ENCODE measurements around the gene DDX59.
"Not testable (repeated sequence)": the region's sequence is repeated elsewhere in the genome, so short reads cannot be mapped to it uniquely, and the experiment has no call there.

DDX59 gene

DNA sequence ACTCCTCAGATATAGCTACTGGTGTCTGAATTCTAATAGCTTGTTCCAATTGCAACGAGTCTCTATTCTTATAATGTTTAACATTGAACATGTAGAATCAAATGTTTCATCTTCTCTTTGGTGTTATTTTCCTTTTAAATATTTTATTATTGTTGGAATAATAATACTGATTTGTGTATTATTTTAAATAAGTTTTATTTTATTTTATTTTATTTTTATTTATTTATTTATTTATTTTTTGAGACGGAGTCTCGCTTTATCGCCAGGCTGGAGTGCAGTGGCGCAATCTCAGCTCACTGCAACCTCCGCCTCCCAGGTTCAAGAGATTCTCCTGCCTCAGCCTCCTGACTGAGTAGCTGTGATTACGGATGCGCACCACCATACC lies 39.2 kb downstream of the DDX59 start:
- DNase-seq, result not testable (repeated sequence)

DNA sequence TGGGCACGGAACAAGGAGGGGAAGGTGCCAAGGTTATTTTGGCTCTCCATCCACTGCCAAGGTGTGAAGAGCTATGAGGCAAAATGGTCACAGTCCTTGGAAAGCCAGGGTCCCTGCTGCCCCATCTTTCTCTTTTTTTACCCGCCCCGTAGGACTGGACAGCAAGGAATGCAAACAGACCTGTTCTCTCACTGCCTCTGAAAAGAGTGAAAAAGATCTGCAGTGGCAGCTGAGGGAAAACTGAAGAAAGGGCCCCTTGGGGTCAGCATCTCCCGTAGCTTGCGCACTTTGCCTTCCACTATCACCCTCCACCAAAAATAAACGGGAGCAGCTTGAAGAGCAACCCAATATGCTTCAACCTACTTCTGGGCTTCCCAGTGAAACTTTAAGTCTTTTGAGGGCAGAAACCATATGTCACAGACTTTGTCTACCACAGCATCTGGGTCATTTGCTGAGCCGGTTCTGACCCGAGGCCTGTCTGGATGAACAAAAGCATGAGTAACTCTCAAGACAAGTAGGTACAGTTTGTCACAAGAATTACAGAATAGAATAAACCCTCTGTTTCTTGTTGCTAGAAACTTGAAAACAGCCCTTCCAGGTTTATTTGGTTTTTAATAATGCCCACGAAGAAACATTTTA lies 39.7 kb downstream of the DDX59 start:
- DNase-seq, result no peak

DNA sequence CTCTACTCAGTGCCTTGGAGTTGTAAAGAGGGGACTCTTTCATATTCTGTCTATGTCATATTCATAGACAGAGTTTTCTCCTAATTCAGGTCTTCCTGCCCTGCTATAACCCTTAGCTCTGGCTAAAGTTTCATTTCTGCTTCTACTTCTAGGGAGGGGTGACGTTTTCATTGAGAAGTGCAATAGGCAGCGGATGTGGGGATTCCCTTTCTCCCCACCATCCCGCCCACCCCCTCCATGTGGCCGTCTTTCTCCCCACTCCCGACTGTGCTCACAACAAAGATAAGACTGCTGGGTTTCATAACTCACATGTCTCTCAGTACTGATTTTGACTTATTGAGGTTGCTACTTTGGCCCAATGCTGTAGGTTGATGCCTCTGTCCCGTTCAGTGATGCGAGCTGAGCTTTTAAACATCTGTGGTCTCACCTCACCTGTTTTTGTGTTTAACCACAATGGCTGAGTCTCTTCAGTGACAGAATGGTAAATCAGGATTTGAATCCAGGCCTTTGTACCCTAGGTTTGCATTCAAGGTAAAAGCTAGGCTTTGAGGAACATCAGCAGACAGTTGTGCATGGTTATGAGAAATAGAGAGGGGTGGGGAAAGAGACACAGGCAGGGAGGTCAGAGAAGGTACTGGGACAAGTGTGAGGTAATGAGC lies 41.4 kb downstream of the DDX59 start:
- DNase-seq, result no peak

DNA sequence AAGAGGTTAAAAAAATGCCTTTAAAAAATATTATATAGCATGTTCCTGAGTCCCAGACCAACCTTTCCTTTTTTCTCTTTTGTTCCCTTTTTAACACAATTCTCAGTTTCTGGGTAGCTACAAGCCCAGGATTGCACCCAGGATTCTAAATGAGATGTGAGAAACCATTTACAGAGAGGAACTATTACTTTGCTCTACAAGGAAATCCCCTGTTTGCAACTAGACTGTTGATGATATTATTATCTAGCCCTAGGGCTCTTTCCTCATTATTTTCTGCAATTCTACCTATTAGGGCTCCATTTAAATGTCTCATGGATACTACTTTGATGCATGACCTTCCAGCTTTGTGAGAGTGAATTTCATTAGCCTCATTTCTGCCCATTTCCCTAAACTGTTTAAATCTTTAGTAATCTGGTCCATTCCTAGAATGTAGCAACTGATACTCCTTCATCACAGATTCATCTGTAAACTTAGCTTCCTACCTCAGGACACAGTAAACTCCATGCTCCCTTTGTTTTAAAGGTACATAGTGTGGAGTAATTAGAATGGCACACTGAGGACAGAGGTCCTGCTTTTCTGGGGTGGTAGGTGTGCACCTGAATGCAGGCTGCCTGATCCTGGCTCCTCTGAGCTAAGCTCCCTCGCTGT lies 42.0 kb downstream of the DDX59 start:
- DNase-seq, result no peak

DNA sequence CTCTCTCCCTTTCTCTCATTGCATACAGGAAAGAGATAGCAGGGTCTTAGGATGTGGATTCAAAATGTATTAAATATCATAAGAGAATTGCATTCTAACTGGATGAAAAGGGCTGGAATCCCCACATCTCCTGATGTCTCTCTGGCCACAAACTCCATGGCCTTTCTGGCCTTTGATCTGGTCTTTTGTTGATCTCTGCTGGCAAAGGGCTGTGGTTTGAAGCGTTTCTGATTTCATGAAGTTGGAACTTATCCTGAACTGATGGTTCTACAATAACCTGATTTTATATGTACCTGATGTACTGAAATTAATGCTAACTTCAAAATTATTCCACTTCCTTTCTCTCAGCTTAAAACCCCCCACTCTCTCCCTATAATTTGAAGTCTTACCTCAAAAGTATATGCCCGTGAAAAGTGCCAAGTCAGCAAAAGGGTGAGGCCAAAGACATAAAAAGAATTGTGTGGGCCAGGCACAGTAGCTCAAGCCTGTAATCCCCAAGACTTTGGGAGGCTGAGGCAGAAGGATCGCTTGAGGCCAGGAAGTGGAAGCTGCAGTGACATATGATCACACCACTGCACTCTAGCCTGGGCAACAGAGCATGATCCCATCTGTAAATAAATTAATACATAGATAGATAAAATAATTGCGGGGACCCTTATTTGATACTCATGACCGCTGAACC lies 42.7 kb downstream of the DDX59 start:
- no peak for DNase-seq

DNA sequence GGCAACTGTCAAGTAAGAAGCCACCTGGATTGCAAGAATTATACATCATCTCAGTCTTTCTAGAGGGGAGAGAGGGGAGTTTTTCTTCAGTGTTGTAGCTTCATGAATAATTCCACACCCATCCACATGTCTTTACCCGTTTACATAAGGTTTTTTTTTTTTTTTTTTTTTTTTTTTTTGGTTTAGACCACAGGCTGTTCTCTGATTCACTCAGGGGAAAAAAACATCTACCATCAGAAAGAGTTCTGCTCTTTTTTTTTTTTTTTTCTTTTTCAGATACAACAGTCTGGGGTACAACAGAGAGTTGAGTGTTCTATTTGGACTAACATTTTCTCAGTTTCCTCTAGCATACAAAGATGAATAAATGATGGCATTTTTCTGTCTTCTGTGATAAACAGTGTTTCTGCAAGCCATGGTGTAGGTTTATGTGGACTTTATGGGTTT lies 44.3 kb downstream of the DDX59 start:
- no peak for DNase-seq

DNA sequence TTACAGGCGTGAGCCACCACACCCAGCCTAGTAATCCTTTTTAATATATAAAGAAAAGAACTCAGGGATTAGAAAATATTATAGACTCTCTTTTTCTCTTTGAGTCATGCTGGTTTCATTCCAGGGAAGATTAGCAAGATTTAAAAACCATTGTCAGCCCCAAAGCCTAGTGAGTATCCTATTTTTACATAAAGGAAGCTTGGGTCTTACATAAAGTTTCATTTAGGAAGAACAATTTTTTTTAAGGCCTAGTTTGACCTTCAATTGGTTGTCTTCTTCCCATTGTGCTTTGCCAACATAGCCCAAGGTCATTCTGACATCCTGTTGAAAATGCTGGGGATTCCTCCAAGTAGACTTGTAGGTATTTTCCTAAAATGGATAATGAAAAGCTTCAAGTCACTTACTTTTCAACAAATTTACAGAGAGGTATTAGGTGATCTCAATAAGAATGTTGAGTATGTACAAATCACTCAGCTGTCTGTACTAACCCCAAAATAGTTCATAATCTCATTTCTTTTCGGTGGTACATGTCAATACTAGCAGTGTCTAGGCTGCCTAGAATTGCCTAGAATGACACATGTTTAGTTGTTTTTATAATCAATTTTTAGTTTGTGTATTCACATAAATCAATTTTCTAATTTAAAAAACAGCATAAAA lies 44.9 kb downstream of the DDX59 start:
- no peak for DNase-seq

DNA sequence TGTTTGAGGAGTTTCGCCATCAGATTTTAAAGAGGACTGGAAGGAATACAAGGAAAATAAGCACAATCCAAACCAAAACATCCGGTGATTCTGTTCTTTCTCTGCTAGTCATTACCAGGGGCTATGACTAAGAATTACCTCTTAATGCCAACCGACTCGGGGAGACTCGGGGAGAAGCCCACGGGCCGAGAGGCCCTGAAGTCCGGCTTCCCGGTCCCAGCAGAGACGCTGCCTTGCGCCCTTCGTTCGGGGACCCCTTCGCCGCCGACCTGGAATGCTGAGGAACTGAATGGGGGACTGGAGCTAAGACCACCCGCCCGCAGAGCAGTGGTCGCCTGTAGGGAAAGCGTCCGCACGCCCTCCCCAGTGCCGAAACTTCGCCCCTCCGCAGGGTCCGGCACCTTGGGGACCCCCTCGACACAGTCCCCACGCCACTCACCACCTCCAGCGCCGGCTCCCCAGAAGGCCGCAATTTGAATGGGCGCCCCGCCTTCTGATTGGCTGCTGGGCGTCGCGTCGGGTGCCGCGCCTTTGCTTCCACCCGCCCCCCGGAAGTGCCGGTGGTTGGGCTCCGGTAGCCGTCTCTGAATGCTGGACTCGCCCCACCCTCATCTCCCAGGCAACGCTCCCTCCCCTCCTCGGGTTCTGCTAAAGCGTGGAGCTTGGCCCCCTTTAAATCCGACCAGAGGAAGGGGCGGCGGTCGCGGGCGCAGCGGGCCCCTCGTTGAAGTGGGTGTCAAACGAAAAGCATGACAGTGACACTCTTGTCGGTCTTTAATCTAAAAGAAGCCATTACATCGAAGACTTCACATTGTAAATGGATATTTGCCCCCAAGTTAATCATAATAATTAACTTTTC lies 49.2 kb downstream of the DDX59 start, which contains the start of gene KIF14:
TSS of gene KIF14 (minus strand) at position 479 of the 859 bp plus-strand sequence. CDS start 2,028 bp downstream, outside the sequence.
- DNase-seq, result peak in 55 of 56 donors; percentile 38 to 92 (median 77)

DNA sequence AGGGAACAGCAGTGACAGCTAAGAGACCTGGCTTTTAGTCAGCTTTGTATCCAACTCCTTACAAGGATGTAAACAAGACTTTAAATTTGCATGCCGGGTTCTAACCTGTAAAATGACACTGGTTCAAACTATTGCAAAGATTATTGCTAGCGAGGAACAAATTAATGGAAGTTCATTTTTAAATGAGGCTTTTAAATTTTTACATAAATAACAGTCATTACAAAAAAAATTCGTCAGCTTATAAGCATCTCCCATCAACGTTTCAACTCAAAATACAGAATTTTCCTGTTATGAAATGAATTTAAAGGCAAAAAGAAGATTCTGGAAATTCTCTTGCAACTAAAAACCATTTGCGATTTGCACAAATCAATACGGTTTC lies 49.8 kb downstream of the DDX59 start:
- DNase-seq, result no peak

DNA sequence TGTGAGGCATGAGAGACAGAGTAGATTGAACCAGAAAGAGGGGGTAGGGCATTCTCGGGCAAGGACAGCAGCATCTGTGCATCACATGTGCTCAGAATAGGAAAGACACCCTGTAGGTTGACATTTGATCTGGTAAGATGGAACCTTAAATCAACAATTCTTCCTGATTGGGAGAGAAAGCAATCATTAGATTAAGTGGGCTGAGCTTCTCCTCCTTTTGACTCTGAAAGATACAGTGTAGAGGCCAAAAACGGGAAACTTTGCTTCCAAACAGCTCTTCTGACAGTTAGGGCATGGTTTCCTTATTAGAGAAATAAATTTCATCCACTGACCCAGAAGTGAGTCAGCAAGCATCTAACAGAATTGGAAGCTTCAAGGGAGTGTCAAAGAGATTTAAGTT lies 58.9 kb downstream of the DDX59 start:
- DNase-seq, result no peak

DNA sequence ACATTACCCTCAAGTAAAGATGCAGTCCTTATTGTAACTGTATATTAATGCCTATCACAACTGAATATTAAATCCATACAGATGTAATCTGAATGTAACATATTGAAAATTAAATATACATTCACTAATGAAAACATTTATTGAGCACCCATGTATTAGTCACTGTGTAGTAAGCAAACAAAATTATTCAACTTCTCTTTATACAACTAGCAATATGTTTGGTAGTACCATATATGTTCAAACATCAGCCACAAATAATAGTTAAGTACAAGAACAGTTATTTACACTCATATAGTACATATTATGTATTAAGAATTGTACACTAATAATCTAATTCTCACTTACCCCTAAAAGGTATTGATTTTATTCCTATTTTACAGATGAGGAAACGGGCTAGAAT lies 67.1 kb downstream of the DDX59 start:
- no peak for DNase-seq

All from nucleus accumbens (tissue), 56 donors.